GM12878 (cell line): Measurements from ENCODE around the gene BMAL1. TPM values are rescaled to one million over a fixed set of nuclear protein-coding genes. Genes with fewer than 3 reads are reported as not detected.

Experiments
- ATF7 ChIP-seq: fragments of 450-650 bp; IDR thresholded peaks from 2 replicates; pipeline ENCODE4 v1.6.1; 2016; ENCODE audit warnings: low read depth, mild to moderate bottlenecking
- CREM ChIP-seq: IDR thresholded peaks from 2 replicates; pipeline ENCODE4 v1.6.1; 2014; ENCODE audit warnings: antibody characterized with exemption, low read depth
- FOS ChIP-seq: IDR thresholded peaks from 3 replicates; pipeline ENCODE4 v1.6.1; 2011; ENCODE audit warnings: borderline replicate concordance; ENCODE audit not compliant: insufficient read length; ENCODE audit errors: extremely low read depth
- GABPA ChIP-seq: IDR thresholded peaks from 2 replicates; pipeline ENCODE4 v1.6.1; 2014; ENCODE audit warnings: antibody characterized with exemption, low read depth, mild to moderate bottlenecking, inconsistent platforms
- HCFC1 ChIP-seq: fragments of 150-350 bp; IDR thresholded peaks from 2 replicates; pipeline ENCODE4 v1.6.1; 2014; ENCODE audit warnings: low read length
- NBN ChIP-seq: fragments of 450-650 bp; IDR thresholded peaks from 2 replicates; pipeline ENCODE4 v1.6.1; 2016
- PBX3 ChIP-seq: IDR thresholded peaks from 2 replicates; pipeline ENCODE4 v1.6.1; 2011; ENCODE audit warnings: mild to moderate bottlenecking, low read depth, low read length, moderate library complexity; ENCODE audit not compliant: insufficient replicate concordance
- POU2F2 ChIP-seq: IDR thresholded peaks from 3 replicates; pipeline ENCODE4 v1.6.1; 2011; ENCODE audit warnings: low read depth, mild to moderate bottlenecking, low read length, borderline replicate concordance
- SIN3A ChIP-seq: IDR thresholded peaks from 2 replicates; pipeline ENCODE4 v1.6.1; 2012; ENCODE audit warnings: low read depth, low read length, improper control_type of control experiment
- SMC3 ChIP-seq: IDR thresholded peaks from 2 replicates; pipeline ENCODE4 v1.6.1; 2011; ENCODE audit warnings: low read length, improper control_type of control experiment, borderline replicate concordance
- USF1 ChIP-seq: IDR thresholded peaks from 2 replicates; pipeline ENCODE4 v1.6.1; 2011; ENCODE audit warnings: borderline replicate concordance, low read depth, mild to moderate bottlenecking, moderate library complexity, mixed read lengths, low read length; ENCODE audit not compliant: insufficient read depth; ENCODE audit errors: extremely low read length
- USF2 ChIP-seq: IDR thresholded peaks from 2 replicates; pipeline ENCODE4 v1.6.1; 2011; ENCODE audit warnings: low read depth, low read length, improper control_type of control experiment, borderline replicate concordance
- polyA plus RNA-seq, 11 experiments: library from polyadenylated mRNA; depleted of rRNA in 4 of 11; unstranded in 6 of 11; stranded (reverse) in 5 of 11; fragments of >200 nt; fragmentation: Nextera tagmentation in 4 of 11; fragmentation: Illumina TruSeq in 1 of 11; extraction: Ambion mirVana in 4 of 11; extraction: Trizol in 1 of 11; gene quantifications; 1 replicate in 1 of 11; 2 replicates in 10 of 11; pipeline versions ENCODE4 v1.2.1 to v1.2.3, GENCODE V29; 2011 to 2016; ENCODE audit warnings: inconsistent platforms in 2 of 11, missing spikeins in 2 of 11, low read depth in 1 of 11
- total RNA-seq, 4 experiments: library from RNA; depleted of rRNA in 3 of 4; stranded (reverse); fragments of >200 nt in 3 of 4; fragmentation: Illumina TruSeq in 1 of 4; extraction: Trizol in 1 of 4; gene quantifications; 2 replicates each; pipeline versions ENCODE4 v1.2.1 to v1.2.3, GENCODE V29; 2013 to 2021
- TF ChIP-seq, protein P1 (sequence below): fragments of 450-650 bp; IDR thresholded peaks from 2 replicates; pipeline ENCODE4 v1.6.1; 2016; ENCODE audit warnings: mild to moderate bottlenecking

Gene BMAL1
- total and polyA plus RNA-seq, 10 of the 15 experiments (the other 5 are each of a cell fraction or from before 2014, with no cell fraction given): 3.5 to 40.6 (median 13.6) TPM

DNA sequence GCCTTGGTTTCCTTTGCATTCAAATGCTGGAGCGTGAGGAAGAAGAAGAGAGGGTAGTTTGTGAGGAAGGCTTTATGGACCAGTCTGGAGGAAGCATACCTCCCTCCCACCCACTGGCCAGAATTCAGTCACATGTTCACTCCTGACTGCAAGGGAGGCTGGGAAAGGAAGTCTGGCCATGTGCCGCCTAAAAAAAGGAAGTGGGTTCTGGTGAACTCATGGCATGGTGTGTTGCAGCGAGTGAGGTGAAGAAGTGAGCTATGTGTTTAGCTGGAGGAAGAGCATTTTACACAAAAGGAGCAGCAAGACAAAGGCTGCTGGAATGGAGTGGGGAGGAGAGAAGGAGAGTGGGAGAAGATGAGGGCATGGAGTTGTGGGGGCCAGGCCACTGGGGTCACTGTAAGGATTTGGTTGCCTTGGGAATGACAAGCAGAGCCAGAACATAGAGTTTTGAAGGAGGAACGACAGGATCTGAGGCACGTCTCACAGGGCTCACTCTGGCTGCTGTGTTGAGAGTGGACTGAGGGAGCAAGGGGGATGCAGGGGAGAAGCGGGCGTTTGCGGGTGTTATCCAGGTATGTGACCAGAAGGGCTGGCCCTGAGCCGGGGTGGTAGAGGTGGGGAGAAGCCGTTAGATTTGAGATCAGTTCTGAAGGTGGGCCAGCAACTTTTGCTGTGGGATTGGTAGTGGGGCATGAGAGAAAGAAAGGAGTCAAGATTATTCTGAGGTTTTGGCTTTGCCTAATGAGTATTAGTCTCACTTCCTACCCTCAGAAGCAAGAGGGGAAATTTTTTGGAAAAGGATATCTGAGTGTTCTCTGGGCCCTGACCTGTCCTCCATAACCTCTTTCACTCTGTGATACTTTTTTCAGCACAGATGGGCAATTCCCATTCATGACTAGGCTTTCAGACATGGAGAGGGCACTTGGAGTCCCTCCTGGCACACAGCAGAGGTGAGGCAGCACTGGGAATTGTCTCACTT, 26.4 kb downstream of the BMAL1 start (continued):
- TF ChIP-seq USF1 (peak; percentile 61), POU2F2 (no peak), PBX3 (no peak), GABPA (peak; percentile 56; the same call in 1 of the 2 replicates), ATF7 (0 out of 2 replicates have a peak, but pooled peaks have one; percentile 28), FOS (no peak), SIN3A (no peak), CREM (no peak), SMC3 (no peak), HCFC1 (peak; percentile 43; the same call in 1 of the 2 replicates), USF2 (peak; percentile 48; the same call in 1 of the 2 replicates), NBN (peak; percentile 52; the same call in 1 of the 2 replicates)
- TF ChIP-seq, protein P1, sequence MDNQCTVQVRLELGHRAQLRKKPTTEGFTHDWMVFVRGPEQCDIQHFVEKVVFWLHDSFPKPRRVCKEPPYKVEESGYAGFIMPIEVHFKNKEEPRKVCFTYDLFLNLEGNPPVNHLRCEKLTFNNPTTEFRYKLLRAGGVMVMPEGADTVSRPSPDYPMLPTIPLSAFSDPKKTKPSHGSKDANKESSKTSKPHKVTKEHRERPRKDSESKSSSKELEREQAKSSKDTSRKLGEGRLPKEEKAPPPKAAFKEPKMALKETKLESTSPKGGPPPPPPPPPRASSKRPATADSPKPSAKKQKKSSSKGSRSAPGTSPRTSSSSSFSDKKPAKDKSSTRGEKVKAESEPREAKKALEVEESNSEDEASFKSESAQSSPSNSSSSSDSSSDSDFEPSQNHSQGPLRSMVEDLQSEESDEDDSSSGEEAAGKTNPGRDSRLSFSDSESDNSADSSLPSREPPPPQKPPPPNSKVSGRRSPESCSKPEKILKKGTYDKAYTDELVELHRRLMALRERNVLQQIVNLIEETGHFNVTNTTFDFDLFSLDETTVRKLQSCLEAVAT: peak; percentile 60; the same call in 1 of the 2 replicates
